D341Med (cell line): ENCODE results near the gene CNRIP1.
"Not testable (repeated sequence)": the region's sequence is repeated elsewhere in the genome, so short reads cannot be mapped to it uniquely, and the experiment has no call there.

Experiments
- DNase-seq: peaks from one replicate; pipeline ENCODE4 v3.0.0; 2012; ENCODE audit warnings: low spot score

CNRIP1 gene

DNA sequence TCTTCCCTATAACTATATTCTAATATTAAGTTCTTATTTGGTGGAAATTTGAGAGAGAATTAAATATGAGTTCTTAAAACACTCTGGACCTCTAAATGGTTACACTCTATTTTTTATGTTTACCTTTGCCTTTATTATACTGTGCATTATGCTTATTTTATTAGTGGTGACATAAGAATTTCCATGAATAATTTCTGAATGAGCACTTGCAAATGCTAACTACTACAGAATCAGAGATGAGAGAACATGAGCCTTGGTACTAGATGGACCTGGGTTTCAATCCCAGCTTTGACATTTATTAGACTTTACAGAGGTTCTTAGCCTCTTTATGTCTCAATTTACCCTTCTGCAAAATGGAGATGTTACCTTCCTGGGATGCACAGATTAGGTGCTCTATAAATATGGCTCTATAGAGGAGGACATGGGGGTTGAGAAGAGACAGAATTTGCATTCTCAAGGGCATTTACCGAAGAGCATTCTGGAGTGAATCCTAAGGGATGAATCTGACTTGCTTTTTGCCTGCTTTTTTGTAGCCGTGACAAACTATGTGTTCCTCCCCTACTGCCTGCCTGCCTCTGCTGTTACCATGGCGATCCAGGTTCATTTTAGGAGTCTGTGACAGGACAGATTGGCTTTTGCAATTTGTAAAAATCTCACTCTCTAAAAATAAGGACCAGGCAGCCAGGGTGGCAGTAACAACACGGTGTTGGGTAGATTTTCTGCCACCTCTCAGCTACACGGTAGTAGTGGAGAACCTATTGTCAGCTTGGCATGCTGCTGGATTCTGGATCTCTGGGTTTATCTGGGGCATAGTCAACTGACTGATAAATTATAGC lies 20.7 kb upstream of the CNRIP1 start:
- no peak for DNase-seq

DNA sequence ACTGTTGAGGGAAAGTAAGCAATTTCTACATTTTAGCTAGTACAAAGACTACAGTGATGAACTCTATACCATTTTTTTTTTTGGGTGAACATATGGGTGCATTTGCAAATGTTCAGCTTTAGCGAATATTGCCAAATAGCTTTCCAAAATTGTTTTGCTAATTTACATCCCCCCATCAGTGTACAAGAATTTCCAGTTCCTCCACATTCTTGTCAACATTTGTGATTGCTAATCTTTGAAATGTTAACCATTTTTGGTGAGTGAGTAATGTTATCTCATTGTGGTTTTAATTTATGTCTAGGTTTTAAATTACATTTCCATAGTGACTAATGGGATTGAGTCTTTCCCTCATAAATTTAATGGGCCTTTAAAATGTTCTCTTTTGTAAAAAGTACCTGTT lies 16.4 kb upstream of the CNRIP1 start:
- DNase-seq: no peak

DNA sequence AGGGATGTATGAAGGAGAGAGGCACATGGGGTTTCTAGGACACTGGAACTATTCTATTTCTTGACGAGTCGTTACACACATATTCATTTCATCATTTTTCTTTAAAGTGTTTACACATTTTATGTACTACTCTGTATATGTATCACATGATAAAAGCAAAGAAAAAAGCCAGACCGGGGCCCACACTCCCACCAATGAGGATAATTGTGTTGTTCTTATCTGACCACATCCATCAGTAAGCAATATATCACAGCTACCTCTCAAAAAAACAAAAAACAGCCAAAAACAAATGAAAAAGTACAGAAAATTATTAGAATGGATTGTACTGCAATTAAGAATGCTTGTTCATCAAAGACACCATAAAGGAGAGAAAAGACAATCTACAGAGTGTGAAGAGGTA lies 14.2 kb upstream of the CNRIP1 start:
- DNase-seq: no peak

DNA sequence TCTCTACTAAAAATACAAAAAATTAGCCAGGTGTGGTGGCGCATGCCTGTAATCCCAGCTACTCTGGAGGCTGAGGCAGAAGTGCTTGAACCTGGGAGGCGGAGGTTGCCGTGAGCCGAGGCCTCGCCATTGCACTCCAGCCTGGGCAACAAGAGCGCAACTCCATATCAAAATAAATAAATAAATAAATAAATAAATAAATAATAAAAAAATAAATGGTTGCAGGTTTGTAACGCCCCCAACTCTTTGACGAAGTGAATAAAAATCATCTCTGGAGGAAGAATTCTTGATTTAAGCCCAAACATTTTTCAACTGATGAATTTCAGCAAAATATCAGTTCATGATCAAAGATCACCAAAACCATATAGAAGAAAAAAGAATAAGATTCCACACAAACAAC lies 13.3 kb upstream of the CNRIP1 start:
- DNase-seq: no peak

DNA sequence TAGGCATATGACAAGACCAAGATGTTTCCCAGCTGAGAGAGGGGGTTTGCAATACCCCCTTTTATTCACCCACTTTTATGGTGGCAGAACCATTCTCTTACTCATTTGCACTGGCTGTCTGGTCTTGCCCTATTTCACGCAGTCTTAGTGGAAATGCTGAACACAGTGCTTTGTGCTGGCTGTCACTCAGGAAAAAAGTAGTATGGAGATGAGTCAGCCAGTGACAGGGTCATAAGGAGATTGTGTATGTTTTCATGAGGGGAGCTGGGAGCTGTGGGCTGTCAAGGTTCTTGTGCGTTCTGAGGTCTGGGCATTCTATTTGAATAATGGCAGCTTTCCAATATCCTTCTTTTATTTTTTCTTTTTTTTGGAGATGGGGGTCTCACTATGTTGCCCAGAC lies 10.9 kb upstream of the CNRIP1 start:
- no peak for DNase-seq

DNA sequence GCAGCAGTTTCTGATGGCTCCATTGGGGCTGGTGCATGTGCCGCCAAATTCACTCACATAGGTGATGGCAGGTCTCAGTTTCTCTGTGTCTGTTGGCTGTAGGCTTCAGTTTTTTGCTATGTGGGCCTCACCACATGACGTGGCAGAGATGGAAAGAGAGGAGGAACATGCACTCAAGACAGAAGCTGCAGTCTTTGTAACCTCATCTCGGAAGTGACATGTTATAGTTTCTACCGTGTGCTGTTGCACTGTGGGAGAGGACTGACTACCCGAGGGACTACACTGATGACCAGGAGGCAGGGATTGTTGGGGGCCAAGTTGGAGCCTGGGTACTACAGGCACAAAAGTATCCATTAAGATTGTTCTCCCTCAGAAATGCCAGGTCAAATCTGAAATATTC lies 9.2 kb upstream of the CNRIP1 start:
- DNase-seq: no peak

DNA sequence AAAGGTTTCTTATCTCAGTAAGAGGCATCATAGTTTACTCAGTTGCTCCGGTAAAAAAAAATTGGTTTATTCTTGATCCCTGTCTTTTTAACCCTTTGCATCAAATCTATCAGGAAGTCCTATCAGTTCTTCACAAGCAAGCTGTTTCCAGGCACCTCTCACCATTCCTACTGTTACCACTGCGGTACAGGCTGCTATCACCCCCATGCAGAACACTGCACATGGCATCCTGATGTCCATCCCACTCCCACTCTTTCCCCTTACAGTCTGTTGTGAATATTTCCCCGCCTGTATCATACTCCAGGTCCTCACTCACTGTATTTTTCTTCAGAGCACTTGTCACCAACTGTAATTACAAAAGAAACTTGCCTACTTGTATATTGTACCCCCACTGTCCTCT lies 5.3 kb upstream of the CNRIP1 start:
- DNase-seq: no peak

DNA sequence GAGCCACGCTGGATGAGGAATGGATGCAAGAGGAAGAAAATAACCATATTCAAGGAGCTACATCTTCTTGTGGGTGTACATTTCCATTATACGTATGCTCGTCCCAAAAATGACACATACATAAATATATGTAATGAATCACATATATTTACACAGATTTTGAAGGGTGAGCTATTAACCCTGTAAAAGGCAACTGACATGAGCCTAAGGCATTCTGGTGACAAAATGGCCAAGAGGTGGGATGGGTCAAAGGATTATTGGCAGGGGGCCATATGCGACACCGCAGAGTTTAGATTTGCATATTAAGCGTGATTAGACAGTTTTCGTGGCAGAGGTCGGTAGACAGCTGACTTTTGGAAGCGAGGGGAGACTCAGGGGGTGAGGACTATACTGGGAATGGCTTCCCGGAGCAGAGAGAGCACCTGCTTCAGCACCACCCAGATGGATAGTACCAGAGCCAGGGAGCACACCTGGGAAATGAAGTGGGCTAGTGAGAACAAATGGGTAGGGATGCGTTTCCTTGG lies 431 bp upstream of the CNRIP1 start:
- DNase-seq: peak; percentile 35

DNA sequence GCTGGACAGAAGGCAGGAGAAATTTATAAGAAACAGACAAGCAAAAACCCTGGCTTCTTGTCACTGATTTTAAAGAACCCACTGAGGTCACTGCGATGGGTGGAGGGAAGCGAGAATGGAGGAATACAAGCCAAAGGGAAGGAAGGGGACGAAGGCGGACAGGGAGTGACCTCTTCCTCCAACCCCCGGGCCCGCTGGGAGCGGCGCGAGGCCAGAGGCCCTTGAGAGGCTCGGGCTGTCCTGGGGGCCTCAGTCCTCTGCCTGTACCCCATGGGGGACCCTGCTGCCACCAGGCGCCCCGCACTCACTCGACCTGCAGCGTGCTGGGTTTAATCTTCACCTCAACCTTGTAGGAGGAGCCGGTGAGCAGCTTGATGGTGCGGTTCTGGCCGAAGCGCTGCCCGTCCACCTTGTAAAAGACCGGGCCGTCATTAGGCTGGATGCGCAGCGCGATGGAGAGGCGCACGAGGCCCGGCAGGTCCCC lies 793 bp downstream of the CNRIP1 start:
- no peak for DNase-seq

DNA sequence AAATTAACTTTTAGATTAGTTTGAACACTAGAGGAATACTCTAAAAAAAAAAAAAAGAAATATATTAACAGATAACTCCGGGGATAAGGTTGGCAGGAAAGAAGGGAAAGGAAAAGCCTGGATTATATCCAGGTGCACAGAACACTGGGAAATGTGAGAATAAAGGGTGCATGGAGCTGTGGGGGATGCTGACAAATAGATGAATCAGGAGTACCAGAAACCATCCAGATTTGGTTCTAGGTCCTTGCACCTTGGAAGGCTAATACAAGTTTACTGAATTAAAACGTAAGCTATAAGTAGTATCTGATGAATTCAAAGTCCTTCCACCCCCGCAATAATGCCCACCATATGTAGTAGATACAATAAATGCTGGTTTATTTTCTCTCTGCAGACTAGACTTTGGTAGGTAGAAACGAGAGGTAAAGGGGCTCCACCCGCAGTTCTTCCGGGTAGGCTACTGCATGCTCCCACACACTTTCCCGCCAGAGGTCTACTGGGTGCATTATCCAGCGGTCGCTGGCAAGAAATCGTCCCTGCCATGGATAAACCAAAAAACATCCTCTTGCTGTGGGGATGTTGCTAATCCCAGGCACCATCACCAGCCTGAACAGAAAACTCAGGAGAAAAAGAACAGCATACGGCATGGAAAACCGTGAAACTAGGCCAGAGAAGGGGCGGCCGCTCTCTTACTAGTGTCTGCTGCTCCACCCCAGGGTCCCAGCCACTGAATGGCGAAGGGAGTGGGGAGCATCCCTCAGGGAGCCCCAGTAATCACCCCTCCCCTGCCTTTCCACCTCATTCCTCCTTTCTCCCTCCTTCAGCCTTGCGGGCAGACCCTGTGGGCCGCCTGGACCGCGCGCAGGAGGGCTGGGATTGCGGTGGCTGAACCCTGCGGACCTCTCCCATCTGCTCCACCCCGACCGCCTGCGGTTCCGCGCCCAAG lies 1.5 kb downstream of the CNRIP1 start:
- DNase-seq: peak; percentile 22

DNA sequence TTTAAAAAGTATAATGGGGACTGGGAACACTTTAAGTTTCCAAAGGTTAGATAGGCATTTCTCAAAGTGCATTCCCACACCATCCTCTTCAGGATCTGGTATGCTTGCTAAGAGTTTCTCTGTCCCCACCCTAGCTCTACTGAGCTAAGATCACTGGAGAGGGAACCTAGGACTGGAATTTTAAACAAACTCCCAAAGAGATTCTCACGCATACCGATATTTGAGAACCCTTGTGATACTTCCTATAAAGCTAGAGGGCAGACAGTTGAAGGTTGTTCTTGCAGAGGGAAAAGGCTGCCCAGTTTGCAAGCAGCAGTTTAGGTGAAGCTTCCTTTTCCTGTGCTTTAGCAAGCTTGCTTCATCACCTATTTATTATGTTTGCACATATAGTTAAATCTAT lies 3.6 kb downstream of the CNRIP1 start:
- DNase-seq: no peak

DNA sequence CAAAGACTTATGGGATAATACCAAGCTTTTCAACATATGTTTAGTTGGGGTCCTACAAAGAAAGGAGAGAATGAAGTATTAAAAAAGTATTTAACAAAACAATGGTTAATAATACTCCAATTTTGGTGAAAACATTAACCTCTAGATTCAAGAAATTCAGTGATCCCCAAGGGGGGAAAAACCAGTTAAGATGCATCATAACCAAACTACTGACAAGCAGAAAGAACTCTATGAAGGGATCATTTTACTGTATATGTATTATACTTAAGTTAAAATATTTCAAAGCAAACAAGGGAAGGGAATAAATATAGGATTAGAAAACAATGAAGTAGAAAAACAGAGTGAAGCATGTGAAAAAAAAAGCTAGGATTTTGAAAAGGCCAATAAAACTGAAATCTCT lies 8.7 kb downstream of the CNRIP1 start:
- DNase-seq: no peak

DNA sequence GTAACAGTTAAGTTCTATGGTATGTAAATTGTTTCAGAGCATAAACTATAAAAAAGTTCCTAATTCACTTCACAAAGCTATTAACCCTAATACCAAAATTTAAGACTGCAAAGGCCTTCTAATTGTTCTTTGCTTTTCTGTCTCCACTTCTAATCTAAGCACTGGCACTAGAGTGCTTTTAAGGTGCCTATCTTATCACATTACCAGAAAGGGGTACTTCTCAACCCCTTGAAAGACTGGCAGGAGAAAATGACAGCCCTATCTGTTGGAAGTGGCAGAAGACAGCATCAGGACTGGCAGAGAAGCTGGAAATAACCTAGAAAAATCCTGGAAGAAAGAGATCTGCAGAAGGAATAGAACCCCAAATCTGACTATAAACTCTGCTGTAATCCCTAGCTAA lies 10.3 kb downstream of the CNRIP1 start:
- no peak for DNase-seq

DNA sequence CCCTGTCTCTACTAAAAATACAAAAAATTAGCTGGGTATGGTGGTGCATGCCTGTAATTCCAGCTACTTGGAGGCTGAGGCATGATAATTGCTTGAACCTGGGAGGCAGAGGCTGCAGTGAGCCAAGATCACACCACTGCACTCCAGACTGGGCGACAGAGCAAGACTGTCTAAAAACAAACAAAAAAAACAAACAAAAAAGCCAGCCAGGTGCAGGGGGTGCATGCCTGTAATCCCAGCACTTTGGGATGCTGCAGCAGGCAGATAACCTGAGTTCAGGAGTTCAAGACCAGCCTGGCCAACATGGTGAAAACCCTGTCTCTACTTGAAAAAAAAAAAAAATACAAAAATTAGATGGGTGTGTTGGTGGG lies 15.9 kb downstream of the CNRIP1 start:
- not testable (repeated sequence) for DNase-seq

DNA sequence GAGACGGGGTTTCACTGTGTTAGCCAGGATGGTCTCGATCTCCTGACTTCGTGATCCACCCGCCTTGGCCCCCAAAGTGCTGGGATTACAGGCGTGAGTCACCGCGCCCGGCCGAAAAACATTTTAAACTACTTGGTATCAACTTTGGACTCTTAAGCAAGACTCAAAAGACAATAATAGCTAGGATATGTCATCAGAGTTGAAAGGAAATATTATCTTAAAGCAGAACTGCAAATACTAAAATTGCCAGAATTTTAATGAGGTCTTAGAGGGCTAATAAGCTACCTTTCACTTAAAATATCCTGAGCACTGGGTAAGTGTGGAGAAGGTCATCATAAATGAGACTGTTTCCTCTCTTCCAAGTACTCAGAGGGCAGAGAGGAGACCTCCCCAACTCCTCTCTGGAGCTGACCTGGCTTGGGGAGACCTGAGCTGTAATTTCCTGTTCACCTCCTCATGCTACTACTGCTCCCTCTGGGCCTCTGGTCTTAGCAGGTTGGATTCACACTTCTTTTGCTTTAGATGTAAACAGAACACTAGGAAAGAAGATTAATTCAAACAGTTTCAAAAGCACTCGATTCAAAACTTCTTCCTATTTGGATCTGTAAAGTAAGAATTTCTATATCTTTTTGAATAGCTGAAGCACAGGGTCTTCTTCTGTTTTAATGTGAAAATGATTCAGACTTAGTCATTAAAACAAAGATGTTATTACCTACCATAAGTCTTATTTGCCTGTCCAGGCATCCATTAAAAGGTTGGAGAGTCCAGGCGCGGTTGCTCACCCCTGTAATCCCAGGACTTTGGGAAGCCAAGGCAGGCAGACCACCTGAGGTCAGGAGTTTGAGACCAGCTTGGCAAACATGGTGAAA lies 16.5 kb downstream of the CNRIP1 start:
- DNase-seq: no peak

DNA sequence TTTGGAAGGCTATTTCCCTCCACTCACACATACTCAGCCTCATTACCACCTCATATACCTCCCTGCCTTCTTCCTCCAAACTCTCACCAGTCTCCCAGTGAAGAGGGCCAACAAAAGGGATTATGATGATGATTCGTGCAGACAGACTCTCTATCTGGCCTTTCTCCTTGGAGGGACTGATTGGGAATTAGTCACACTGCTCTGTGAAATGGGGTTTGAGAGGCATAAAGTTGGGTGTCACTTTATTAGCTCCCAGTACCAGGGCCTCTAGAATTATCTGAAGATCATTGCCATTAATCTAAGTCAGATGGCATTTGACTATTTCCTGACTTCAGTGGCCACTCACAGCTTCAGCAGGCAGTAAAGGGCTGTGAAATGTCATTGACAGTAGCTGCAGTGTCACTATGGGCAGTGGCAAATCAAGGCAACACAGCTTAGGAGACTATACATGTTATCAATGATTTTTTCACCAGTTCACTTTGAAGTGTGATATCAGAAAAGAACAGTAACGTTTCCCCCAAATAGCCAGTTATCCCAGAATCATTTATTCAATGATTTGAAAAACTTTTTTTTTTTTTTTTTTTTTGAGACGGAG lies 17.4 kb downstream of the CNRIP1 start:
- DNase-seq: peak; percentile 33

DNA sequence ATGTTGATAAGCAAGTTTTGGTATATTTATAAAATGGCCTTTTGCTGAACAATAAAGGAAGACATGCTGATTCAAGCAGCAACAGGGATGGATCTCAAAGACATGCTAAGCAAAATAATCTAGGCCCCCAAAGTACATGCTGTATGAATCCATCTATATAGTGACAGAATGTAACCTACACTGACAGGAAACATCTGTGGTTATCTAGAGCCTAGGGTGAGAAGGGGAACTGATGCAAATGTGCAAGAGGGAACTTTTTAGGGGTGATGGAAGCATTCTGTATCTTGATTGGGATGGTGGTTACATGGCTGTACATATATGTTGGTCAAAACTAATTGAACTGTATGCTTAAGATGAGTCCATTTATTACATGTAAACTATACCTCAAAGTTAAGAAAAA lies 24.2 kb downstream of the CNRIP1 start:
- no peak for DNase-seq

DNA sequence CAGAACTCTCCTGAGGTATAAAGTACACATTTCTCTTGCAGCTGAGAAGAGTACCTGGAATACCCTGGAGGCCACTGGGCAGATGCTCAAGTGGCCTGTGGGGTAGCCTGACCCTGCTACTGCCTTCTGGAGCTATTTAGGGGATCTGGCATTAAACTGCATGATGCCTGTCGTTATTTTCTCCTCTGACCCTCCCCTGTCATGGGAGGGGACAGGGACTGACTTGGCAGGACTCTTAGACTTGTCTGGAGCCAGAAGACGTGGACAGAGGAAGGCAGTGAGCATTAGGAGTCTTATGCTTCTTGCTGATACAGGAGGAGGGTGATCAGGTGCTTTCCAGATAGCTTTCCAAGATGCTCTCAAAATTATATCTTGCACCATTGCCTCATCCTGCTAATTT lies 24.8 kb downstream of the CNRIP1 start:
- no peak for DNase-seq

DNA sequence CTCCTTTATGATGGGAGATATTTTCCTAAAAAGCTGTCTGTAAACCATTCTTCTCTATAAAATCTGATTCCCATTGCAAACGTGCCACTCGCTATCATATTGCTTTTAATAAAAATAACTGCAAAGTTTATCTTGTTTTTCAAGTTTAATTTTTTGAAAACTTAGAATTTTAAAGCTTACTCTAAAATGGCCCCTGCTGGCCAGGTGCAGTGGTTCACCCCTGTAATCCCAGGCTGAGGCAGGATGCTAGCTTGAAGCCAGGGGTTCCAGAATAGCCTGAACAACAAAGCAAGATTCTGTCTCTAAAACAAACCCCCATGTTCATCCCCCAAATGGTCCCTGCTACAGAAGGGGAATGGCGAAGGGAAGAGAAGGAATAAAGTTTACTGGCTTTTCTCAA lies 25.6 kb downstream of the CNRIP1 start:
- DNase-seq: no peak

DNA sequence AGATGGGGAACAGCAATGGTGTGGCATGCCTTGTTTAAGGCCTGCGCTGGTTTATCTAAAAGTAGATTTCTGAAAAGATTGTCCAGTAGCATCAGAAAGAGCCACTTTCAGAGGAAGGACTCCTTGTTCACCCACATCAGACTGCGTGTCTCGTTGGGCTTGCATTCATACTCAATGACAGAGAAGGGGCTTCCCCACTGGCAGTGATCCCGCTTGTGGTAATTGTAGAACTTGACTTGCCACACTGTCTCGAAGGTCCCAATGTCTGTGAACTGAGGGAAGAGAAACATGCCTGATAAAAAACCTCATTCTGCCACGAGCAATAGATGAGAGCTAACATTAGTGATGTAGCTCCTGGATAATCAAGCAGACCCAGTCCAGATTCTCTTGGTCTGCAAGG lies 26.0 kb downstream of the CNRIP1 start:
- no peak for DNase-seq

DNA sequence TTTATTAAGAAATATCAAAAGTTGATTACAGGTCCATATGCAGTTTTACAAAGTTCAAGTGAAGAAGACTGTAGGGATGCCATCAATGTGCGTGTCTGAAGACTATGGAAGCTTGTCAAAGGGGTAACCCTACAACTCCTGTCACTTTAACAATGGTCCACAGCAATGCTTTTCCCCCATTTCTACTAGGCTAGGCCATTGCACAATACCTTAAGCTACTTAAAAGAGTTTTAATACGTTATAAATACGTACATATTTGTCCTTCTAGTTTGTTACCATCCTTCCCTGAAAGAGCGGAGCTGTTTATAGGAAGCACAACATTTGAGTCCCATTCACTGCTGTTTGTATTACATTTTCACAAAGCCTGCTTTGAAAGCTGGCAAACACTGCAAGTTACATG lies 26.7 kb downstream of the CNRIP1 start:
- no peak for DNase-seq
